ENCODE results near the gene ATRIP. TPM values are rescaled to one million over a fixed set of nuclear protein-coding genes. Genes with fewer than 3 reads are reported as not detected.

The ATRIP gene
- total and polyA plus RNA-seq, 8 donors: 2.3 to 34.4 (median 4.6) TPM

- no peaks in the 10 kb centered on the region for H3K27me3 ChIP-seq
- peak in 1 of 2 donors; percentile 1 for DNase-seq
- no peaks in the 10 kb centered on the region for H3K9me3 ChIP-seq
- no peak overlapping the region for H3K4me3 ChIP-seq
- 51 to 74% (median 62%) methylated on average over 3 of the region's 3 CpGs for WGBS, 5 donors
- H3K36me3 ChIP-seq: peaks cover 29 to 51% (median 45%) of the 10 kb centered on the region in 4 donors
- H3K27ac ChIP-seq: peak overlapping the region; percentile 12 to 87 (median 78)
- intact Hi-C loops (cut with DNase I; ENCODE audit: low total_unique reads): no loop called here
- no peak for TF ChIP-seq EP300 (IDR thresholded peaks at IDR 0.05)
- no peak for TF ChIP-seq CTCF (IDR thresholded peaks at IDR 0.05)
- no peak for TF ChIP-seq POLR2A (IDR thresholded peaks at IDR 0.05)
- no peak for TF ChIP-seq POLR2AphosphoS5 (IDR thresholded peaks at IDR 0.05)
- peaks cover 0 to 21% (median 16%) of the 10 kb centered on the region in 4 donors for H3K4me1 ChIP-seq
Observed at GRCh38 chr3:48402907-48403306, 43.6 kb upstream of the ATRIP start.

- peak; percentile 1 to 17 for DNase-seq
- Histone ChIP-seq H3K4me1 (peaks cover 0 to 21% (median 16%) of the 10 kb centered on the region in 4 donors), H3K27me3 (no peaks in the 10 kb centered on the region), H3K36me3 (peaks cover 38 to 60% (median 54%) of the 10 kb centered on the region in 4 donors), H3K9me3 (no peaks in the 10 kb centered on the region), H3K4me3 (no peak overlapping the region), H3K27ac (peak overlapping the region in 4 of 5 donors; percentile 57 to 87 (median 78))
- WGBS, 5 donors: 78 to 88% (median 86%) methylated on average over 11 to 15 of the region's 15 CpGs
- intact Hi-C loops (cut with DNase I; ENCODE audit: low total_unique reads): no loop called here
- no peak for TF ChIP-seq EP300 (IDR thresholded peaks at IDR 0.05)
- TF ChIP-seq CTCF (IDR thresholded peaks at IDR 0.05): no peak
- no peak for TF ChIP-seq POLR2AphosphoS5 (IDR thresholded peaks at IDR 0.05)
- TF ChIP-seq POLR2A (IDR thresholded peaks at IDR 0.05): no peak
Observed at GRCh38 chr3:48403533-48404439, 42.8 kb upstream of the ATRIP start.

- DNase-seq: peak; percentile 1 to 24
Observed at GRCh38 chr3:48404440-48405342, 41.8 kb upstream of the ATRIP start.

More at GRCh38 chr3:48404440-48405342, 41.8 kb upstream of the ATRIP start:
- no peak for TF ChIP-seq CTCF (IDR thresholded peaks at IDR 0.05)
- TF ChIP-seq POLR2A (IDR thresholded peaks at IDR 0.05): no peak
- no peak for TF ChIP-seq EP300 (IDR thresholded peaks at IDR 0.05)
- no peak for TF ChIP-seq POLR2AphosphoS5 (IDR thresholded peaks at IDR 0.05)
- H3K4me1 ChIP-seq: peaks cover 0 to 21% (median 16%) of the 10 kb centered on the region in 4 donors
- intact Hi-C loops (cut with DNase I; ENCODE audit: low total_unique reads): no loop called here
- H3K9me3 ChIP-seq: no peaks in the 10 kb centered on the region
- no peaks in the 10 kb centered on the region for H3K27me3 ChIP-seq
- H3K27ac ChIP-seq: peak overlapping the region in 2 of 5 donors; percentile 78 to 87
- 78 to 82% (median 82%) methylated on average over 18 to 21 of the region's 21 CpGs for WGBS, 5 donors
- H3K36me3 ChIP-seq: peaks cover 45 to 69% (median 63%) of the 10 kb centered on the region in 4 donors
- no peak overlapping the region for H3K4me3 ChIP-seq

Data from stomach (tissue), 9 donors.